Breast epithelium (tissue), 3 donors: ENCODE data around the gene WWOX.

Experiments
- CTCF ChIP-seq, 3 donors: fragments of 450-650 bp; IDR thresholded peaks; one replicate each; pipeline ENCODE4 v1.5.1; 2016 to 2017; ENCODE audit warnings: antibody characterized with exemption in 3 of 3, mild to moderate bottlenecking in 3 of 3, moderate library complexity in 3 of 3
- POLR2AphosphoS5 ChIP-seq, 3 donors: sonication (generic); formaldehyde crosslinking; IDR thresholded peaks; one replicate each; pipeline ENCODE4 v1.6.1; 2017; ENCODE audit warnings: antibody characterized with exemption in 3 of 3

GRCh38 chr16:78993346-78993745 lies 893.9 kb downstream of the WWOX start:
- TF ChIP-seq CTCF (IDR thresholded peaks at IDR 0.05) (no peak), POLR2AphosphoS5 (IDR thresholded peaks at IDR 0.05) (no peak)
